ENCODE measurements around the gene TSGA10IP. TPM values are rescaled to one million over a fixed set of nuclear protein-coding genes. Genes with fewer than 3 reads are reported as not detected.

The TSGA10IP gene
- total RNA-seq, 1 donor from 2014 or later: not detected

GRCh38 chr11:65906602-65907001 is 38.7 kb upstream of the TSGA10IP start:
- H3K4me1 Mint-ChIP-seq (ENCODE audit: low read depth, unreplicated experiment): peaks cover 30% of the 10 kb centered on the region
- TF ChIP-seq EZH2 (IDR thresholded peaks at IDR 0.05; ENCODE audit: insufficient read depth, low read length) (no peak), CTCF (IDR thresholded peaks at IDR 0.05; ENCODE audit: insufficient read depth, low read depth, low read length) (no peak)

GRCh38 chr11:65907878-65908277 is 37.4 kb upstream of the TSGA10IP start:
- H3K36me3 ChIP-seq (ENCODE audit: insufficient read depth, low read length): no peaks in the 10 kb centered on the region
- H3K36me3 Mint-ChIP-seq (ENCODE audit: low read depth, unreplicated experiment): no peaks in the 10 kb centered on the region
- H3K4me1 ChIP-seq (ENCODE audit: insufficient read depth, low read length): peaks cover 38% of the 10 kb centered on the region
- H3K9me3 ChIP-seq (ENCODE audit: insufficient read depth, low read depth, low read length): no peaks in the 10 kb centered on the region
- no peak for DNase-seq (ENCODE audit: low read depth)
- TF ChIP-seq CTCF (IDR thresholded peaks at IDR 0.05; ENCODE audit: insufficient read depth, low read depth, low read length) (no peak), EZH2 (IDR thresholded peaks at IDR 0.05; ENCODE audit: insufficient read depth, low read length) (no peak)
- H3K27ac Mint-ChIP-seq (ENCODE audit: unreplicated experiment): no peak overlapping the region
- H2AFZ ChIP-seq (ENCODE audit: low read depth, low read length): no peak overlapping the region
- no peak for FAIRE-seq
- H3K4me1 Mint-ChIP-seq (ENCODE audit: low read depth, unreplicated experiment): peaks cover 21% of the 10 kb centered on the region
- no peak overlapping the region for H3K4me3 ChIP-seq (ENCODE audit: insufficient read depth, low read depth, low read length)
- H3K27me3 ChIP-seq (ENCODE audit: insufficient read depth, low read length): no peaks in the 10 kb centered on the region
- H3K9ac ChIP-seq (ENCODE audit: low read length): no peak overlapping the region
- H3K27ac ChIP-seq (ENCODE audit: low read depth, low read length): no peak overlapping the region
- H4K20me1 ChIP-seq (ENCODE audit: insufficient read depth, low read length): no peaks in the 10 kb centered on the region
- no peaks in the 10 kb centered on the region for H3K79me2 ChIP-seq (ENCODE audit: insufficient read depth, low read length)
- no peak overlapping the region for H3K4me3 Mint-ChIP-seq (ENCODE audit: unreplicated experiment)
- H3K9me3 Mint-ChIP-seq (ENCODE audit: unreplicated experiment): no peaks in the 10 kb centered on the region
- peaks cover 2% of the 10 kb centered on the region for H3K27me3 Mint-ChIP-seq (ENCODE audit: low read depth, unreplicated experiment)
- H3K4me2 ChIP-seq (ENCODE audit: low read length): no peak overlapping the region

More at GRCh38 chr11:65906602-65907001, 38.7 kb upstream of the TSGA10IP start:
- Mint-ChIP-seq H3K27me3 (ENCODE audit: low read depth, unreplicated experiment) (peaks cover 2% of the 10 kb centered on the region), H3K36me3 (ENCODE audit: low read depth, unreplicated experiment) (no peaks in the 10 kb centered on the region), H3K27ac (ENCODE audit: unreplicated experiment) (no peak overlapping the region), H3K4me3 (ENCODE audit: unreplicated experiment) (peak overlapping the region; percentile 16), H3K9me3 (ENCODE audit: unreplicated experiment) (no peaks in the 10 kb centered on the region)
- no peak overlapping the region for H3K4me2 ChIP-seq (ENCODE audit: low read length)
- H3K36me3 ChIP-seq (ENCODE audit: insufficient read depth, low read length): no peaks in the 10 kb centered on the region
- no peaks in the 10 kb centered on the region for H3K9me3 ChIP-seq (ENCODE audit: insufficient read depth, low read depth, low read length)
- no peak overlapping the region for H3K4me3 ChIP-seq (ENCODE audit: insufficient read depth, low read depth, low read length)
- peak; percentile 34 for DNase-seq (ENCODE audit: low read depth)
- no peak overlapping the region for H2AFZ ChIP-seq (ENCODE audit: low read depth, low read length)
- H3K27ac ChIP-seq (ENCODE audit: low read depth, low read length): no peak overlapping the region
- H3K27me3 ChIP-seq (ENCODE audit: insufficient read depth, low read length): no peaks in the 10 kb centered on the region
- no peaks in the 10 kb centered on the region for H4K20me1 ChIP-seq (ENCODE audit: insufficient read depth, low read length)
- no peak for FAIRE-seq
- peaks cover 4% of the 10 kb centered on the region for H3K79me2 ChIP-seq (ENCODE audit: insufficient read depth, low read length)
- no peak overlapping the region for H3K9ac ChIP-seq (ENCODE audit: low read length)
- peaks cover 36% of the 10 kb centered on the region for H3K4me1 ChIP-seq (ENCODE audit: insufficient read depth, low read length)

DNA sequence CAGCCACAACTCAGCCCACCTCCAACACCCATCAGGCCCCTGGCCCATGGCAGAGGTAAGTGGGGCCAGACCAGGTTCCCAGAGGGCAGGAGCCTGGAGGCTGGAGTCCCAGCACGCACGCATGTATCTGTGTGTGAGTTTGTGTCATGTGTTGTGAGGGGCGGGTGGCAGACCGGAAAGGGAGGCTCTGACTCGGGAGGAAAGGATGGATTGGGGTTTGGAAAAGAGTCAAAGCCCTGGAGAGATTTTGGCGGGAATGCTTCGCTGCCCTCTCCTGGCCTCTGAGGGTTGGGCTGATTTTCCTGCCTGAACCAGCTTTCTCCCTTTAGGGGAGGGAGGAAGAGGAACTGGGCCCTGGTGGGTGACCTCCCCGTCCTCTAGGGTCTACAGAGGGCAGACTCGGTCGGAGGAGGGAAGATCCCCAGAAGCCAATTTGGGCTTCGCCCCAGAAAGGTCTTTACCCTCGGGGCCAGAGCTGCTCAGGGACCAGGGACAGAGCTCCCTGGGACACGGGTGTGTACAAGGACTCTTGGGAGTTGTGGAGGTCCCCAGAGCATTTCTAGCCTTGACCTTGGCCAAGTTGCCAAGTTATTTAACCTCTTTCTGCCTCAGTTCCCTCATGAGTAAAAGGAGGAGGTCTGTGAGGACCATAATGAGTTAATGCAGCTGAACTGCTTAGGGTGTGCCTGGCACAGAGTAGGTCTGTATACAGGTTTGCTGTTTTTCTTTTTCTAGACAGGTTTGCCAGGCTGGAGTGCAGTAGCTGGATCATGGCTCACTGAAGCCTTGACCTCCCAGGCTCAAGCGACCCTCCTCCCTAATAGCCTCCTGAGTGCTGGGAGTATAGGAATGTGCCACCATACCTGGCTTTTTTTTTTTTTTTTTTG is 33.4 kb upstream of the TSGA10IP start:
- H3K9me3 ChIP-seq (ENCODE audit: insufficient read depth, low read depth, low read length): no peaks in the 10 kb centered on the region
- H3K36me3 Mint-ChIP-seq (ENCODE audit: low read depth, unreplicated experiment): no peaks in the 10 kb centered on the region
- peak overlapping the region; percentile 80 for H3K27ac ChIP-seq (ENCODE audit: low read depth, low read length)
- H3K27me3 ChIP-seq (ENCODE audit: insufficient read depth, low read length): no peaks in the 10 kb centered on the region
- H3K79me2 ChIP-seq (ENCODE audit: insufficient read depth, low read length): peaks cover 18% of the 10 kb centered on the region
- H3K4me3 Mint-ChIP-seq (ENCODE audit: unreplicated experiment): no peak overlapping the region
- H3K9me3 Mint-ChIP-seq (ENCODE audit: unreplicated experiment): no peaks in the 10 kb centered on the region
- FAIRE-seq: no peak
- no peak overlapping the region for H3K4me3 ChIP-seq (ENCODE audit: insufficient read depth, low read depth, low read length)
- peak overlapping the region; percentile 87 for H3K27ac Mint-ChIP-seq (ENCODE audit: unreplicated experiment)
- H3K9ac ChIP-seq (ENCODE audit: low read length): peak overlapping the region; percentile 68
- no peaks in the 10 kb centered on the region for H3K36me3 ChIP-seq (ENCODE audit: insufficient read depth, low read length)
- H3K4me1 ChIP-seq (ENCODE audit: insufficient read depth, low read length): peaks cover 53% of the 10 kb centered on the region
- peaks cover 2% of the 10 kb centered on the region for H3K27me3 Mint-ChIP-seq (ENCODE audit: low read depth, unreplicated experiment)
- H4K20me1 ChIP-seq (ENCODE audit: insufficient read depth, low read length): no peaks in the 10 kb centered on the region
- no peak overlapping the region for H2AFZ ChIP-seq (ENCODE audit: low read depth, low read length)
- DNase-seq (ENCODE audit: low read depth): peak; percentile 57
- peaks cover 32% of the 10 kb centered on the region for H3K4me1 Mint-ChIP-seq (ENCODE audit: low read depth, unreplicated experiment)
- TF ChIP-seq CTCF (IDR thresholded peaks at IDR 0.05; ENCODE audit: insufficient read depth, low read depth, low read length) (no peak), EZH2 (IDR thresholded peaks at IDR 0.05; ENCODE audit: insufficient read depth, low read length) (no peak)
- H3K4me2 ChIP-seq (ENCODE audit: low read length): peak overlapping the region; percentile 43

Data from astrocyte (in vitro differentiated cells and primary cell).